ENCODE data around the gene TENM3.

Gene TENM3

GRCh38 chr4:182704077-182704476 is 460.9 kb downstream of the TENM3 start:
- Histone ChIP-seq H3K27me3 (ENCODE audit: control insufficient read depth in 1 of 2, insufficient read depth in 2 of 2, low read length in 2 of 2) (no peaks in the 10 kb centered on the region), H3K4me3 (ENCODE audit: low read depth in 1 of 2, low read length in 2 of 2) (no peak overlapping the region), H3K9me3 (ENCODE audit: control insufficient read depth in 1 of 2, low read length in 2 of 2) (no peaks in the 10 kb centered on the region), H3K27ac (ENCODE audit: low read depth, low read length) (no peak overlapping the region), H3K36me3 (ENCODE audit: control insufficient read depth in 1 of 2, insufficient read depth in 2 of 2, low read length in 2 of 2) (no peaks in the 10 kb centered on the region), H3K4me1 (ENCODE audit: control insufficient read depth in 1 of 2, insufficient read depth in 2 of 2, low read length in 2 of 2) (no peaks in the 10 kb centered on the region), H3K9ac (ENCODE audit: low read depth in 1 of 2, low read length in 2 of 2) (no peak overlapping the region)

- Histone ChIP-seq H3K27me3 (ENCODE audit: control insufficient read depth in 1 of 2, insufficient read depth in 2 of 2, low read length in 2 of 2) (no peaks in the 10 kb centered on the region), H3K4me3 (ENCODE audit: low read depth in 1 of 2, low read length in 2 of 2) (no peak overlapping the region), H3K36me3 (ENCODE audit: control insufficient read depth in 1 of 2, insufficient read depth in 2 of 2, low read length in 2 of 2) (no peaks in the 10 kb centered on the region)
Observed at GRCh38 chr4:182704948-182705347, 461.7 kb downstream of the TENM3 start.

GRCh38 chr4:182705389-182705788 is 462.2 kb downstream of the TENM3 start:
- no peaks in the 10 kb centered on the region for H3K27me3 ChIP-seq (ENCODE audit: control insufficient read depth in 1 of 2, insufficient read depth in 2 of 2, low read length in 2 of 2)
- no peaks in the 10 kb centered on the region for H3K36me3 ChIP-seq (ENCODE audit: control insufficient read depth in 1 of 2, insufficient read depth in 2 of 2, low read length in 2 of 2)
- H3K9ac ChIP-seq (ENCODE audit: low read depth in 1 of 2, low read length in 2 of 2): no peak overlapping the region
- no peak overlapping the region for H3K27ac ChIP-seq (ENCODE audit: low read depth, low read length)
- H3K4me1 ChIP-seq (ENCODE audit: control insufficient read depth in 1 of 2, insufficient read depth in 2 of 2, low read length in 2 of 2): no peaks in the 10 kb centered on the region
- no peaks in the 10 kb centered on the region for H3K9me3 ChIP-seq (ENCODE audit: control insufficient read depth in 1 of 2, low read length in 2 of 2)
- H3K4me3 ChIP-seq (ENCODE audit: low read depth in 1 of 2, low read length in 2 of 2): no peak overlapping the region

More at GRCh38 chr4:182704948-182705347, 461.7 kb downstream of the TENM3 start:
- Histone ChIP-seq H3K4me1 (ENCODE audit: control insufficient read depth in 1 of 2, insufficient read depth in 2 of 2, low read length in 2 of 2) (no peaks in the 10 kb centered on the region), H3K9me3 (ENCODE audit: control insufficient read depth in 1 of 2, low read length in 2 of 2) (no peaks in the 10 kb centered on the region), H3K27ac (ENCODE audit: low read depth, low read length) (no peak overlapping the region), H3K9ac (ENCODE audit: low read depth in 1 of 2, low read length in 2 of 2) (no peak overlapping the region)

- Histone ChIP-seq H3K27me3 (ENCODE audit: control insufficient read depth in 1 of 2, insufficient read depth in 2 of 2, low read length in 2 of 2) (no peaks in the 10 kb centered on the region), H3K9me3 (ENCODE audit: control insufficient read depth in 1 of 2, low read length in 2 of 2) (no peaks in the 10 kb centered on the region), H3K4me3 (ENCODE audit: low read depth in 1 of 2, low read length in 2 of 2) (no peak overlapping the region), H3K36me3 (ENCODE audit: control insufficient read depth in 1 of 2, insufficient read depth in 2 of 2, low read length in 2 of 2) (no peaks in the 10 kb centered on the region), H3K27ac (ENCODE audit: low read depth, low read length) (no peak overlapping the region), H3K9ac (ENCODE audit: low read depth in 1 of 2, low read length in 2 of 2) (no peak overlapping the region), H3K4me1 (ENCODE audit: control insufficient read depth in 1 of 2, insufficient read depth in 2 of 2, low read length in 2 of 2) (no peaks in the 10 kb centered on the region)
Observed at GRCh38 chr4:182711211-182711610, 468.0 kb downstream of the TENM3 start.

DNA sequence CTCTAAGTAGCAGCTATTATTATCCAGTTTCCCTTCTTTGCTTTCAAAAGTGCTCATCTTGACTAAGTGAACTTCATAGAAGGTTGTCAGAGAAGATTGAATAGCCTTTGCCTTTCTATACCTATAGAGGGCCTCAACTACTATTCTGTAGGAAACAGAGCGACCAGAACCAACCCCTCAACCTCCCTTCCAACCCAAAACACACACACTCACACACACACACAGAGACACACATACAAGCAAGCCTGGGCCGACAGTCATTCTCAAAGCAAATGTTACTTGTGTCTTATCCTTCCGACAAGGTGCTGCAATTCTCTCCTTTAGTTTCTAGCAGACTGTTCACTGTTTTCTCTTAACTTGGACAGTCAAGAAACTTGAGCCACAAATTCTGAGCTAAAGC is 472.3 kb downstream of the TENM3 start:
- H3K27ac ChIP-seq (ENCODE audit: low read depth, low read length): no peak overlapping the region
- H3K4me1 ChIP-seq (ENCODE audit: control insufficient read depth in 1 of 2, insufficient read depth in 2 of 2, low read length in 2 of 2): no peaks in the 10 kb centered on the region
- H3K9ac ChIP-seq (ENCODE audit: low read depth in 1 of 2, low read length in 2 of 2): no peak overlapping the region
- H3K36me3 ChIP-seq (ENCODE audit: control insufficient read depth in 1 of 2, insufficient read depth in 2 of 2, low read length in 2 of 2): no peaks in the 10 kb centered on the region
- H3K9me3 ChIP-seq (ENCODE audit: control insufficient read depth in 1 of 2, low read length in 2 of 2): no peaks in the 10 kb centered on the region
- no peak overlapping the region for H3K4me3 ChIP-seq (ENCODE audit: low read depth in 1 of 2, low read length in 2 of 2)
- H3K27me3 ChIP-seq (ENCODE audit: control insufficient read depth in 1 of 2, insufficient read depth in 2 of 2, low read length in 2 of 2): no peaks in the 10 kb centered on the region

DNA sequence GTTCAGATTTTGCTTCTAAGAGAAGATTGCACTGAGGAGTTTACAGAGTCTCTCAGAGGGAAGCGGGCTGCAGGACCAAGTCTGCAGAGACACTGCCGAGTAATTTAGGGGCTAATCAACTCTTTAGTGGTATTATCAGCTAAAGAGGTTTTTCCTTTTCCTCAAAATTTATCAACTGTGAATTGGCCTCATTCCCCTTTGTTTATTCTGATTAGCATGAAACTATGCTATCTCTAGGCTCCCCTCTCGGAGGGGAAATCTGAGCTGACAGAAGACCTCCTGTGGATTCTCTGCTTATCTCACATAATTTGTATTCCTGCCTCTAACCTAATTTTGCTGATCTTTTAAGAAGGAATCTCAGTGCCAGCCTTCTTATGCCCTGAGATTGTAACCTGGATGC is 473.0 kb downstream of the TENM3 start:
- Histone ChIP-seq H3K36me3 (ENCODE audit: control insufficient read depth in 1 of 2, insufficient read depth in 2 of 2, low read length in 2 of 2) (no peaks in the 10 kb centered on the region), H3K27ac (ENCODE audit: low read depth, low read length) (no peak overlapping the region), H3K9ac (ENCODE audit: low read depth in 1 of 2, low read length in 2 of 2) (no peak overlapping the region), H3K9me3 (ENCODE audit: control insufficient read depth in 1 of 2, low read length in 2 of 2) (no peaks in the 10 kb centered on the region), H3K27me3 (ENCODE audit: control insufficient read depth in 1 of 2, insufficient read depth in 2 of 2, low read length in 2 of 2) (no peaks in the 10 kb centered on the region), H3K4me1 (ENCODE audit: control insufficient read depth in 1 of 2, insufficient read depth in 2 of 2, low read length in 2 of 2) (no peaks in the 10 kb centered on the region), H3K4me3 (ENCODE audit: low read depth in 1 of 2, low read length in 2 of 2) (no peak overlapping the region)

GRCh38 chr4:182717788-182718583 is 474.8 kb downstream of the TENM3 start:
- no peaks in the 10 kb centered on the region for H3K4me1 ChIP-seq (ENCODE audit: control insufficient read depth in 1 of 2, insufficient read depth in 2 of 2, low read length in 2 of 2)
- H3K9ac ChIP-seq (ENCODE audit: low read depth in 1 of 2, low read length in 2 of 2): no peak overlapping the region
- H3K36me3 ChIP-seq (ENCODE audit: control insufficient read depth in 1 of 2, insufficient read depth in 2 of 2, low read length in 2 of 2): no peaks in the 10 kb centered on the region
- no peaks in the 10 kb centered on the region for H3K27me3 ChIP-seq (ENCODE audit: control insufficient read depth in 1 of 2, insufficient read depth in 2 of 2, low read length in 2 of 2)
- no peaks in the 10 kb centered on the region for H3K9me3 ChIP-seq (ENCODE audit: control insufficient read depth in 1 of 2, low read length in 2 of 2)
- no peak overlapping the region for H3K27ac ChIP-seq (ENCODE audit: low read depth, low read length)
- H3K4me3 ChIP-seq (ENCODE audit: low read depth in 1 of 2, low read length in 2 of 2): no peak overlapping the region

DNA sequence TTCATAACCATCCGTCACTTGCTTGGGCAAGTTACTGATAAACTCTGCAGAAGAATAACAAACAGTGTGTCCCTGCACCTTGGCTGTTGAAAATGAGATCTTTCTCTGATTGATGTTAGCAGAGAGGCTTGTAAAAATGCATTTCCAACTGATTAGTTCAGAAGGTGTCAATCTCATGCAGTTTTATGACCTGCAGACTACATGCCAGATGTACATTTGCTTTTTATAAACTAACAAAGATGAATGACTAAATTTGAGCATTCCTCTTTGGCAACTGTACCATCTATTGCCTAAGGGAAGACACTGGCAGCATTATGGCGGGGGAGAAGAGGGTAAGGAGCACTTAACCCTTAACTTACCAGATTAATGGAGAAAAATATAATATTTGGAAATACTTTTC is 481.2 kb downstream of the TENM3 start:
- Histone ChIP-seq H3K9ac (ENCODE audit: low read depth in 1 of 2, low read length in 2 of 2) (no peak overlapping the region), H3K27me3 (ENCODE audit: control insufficient read depth in 1 of 2, insufficient read depth in 2 of 2, low read length in 2 of 2) (no peaks in the 10 kb centered on the region), H3K4me3 (ENCODE audit: low read depth in 1 of 2, low read length in 2 of 2) (no peak overlapping the region), H3K9me3 (ENCODE audit: control insufficient read depth in 1 of 2, low read length in 2 of 2) (no peaks in the 10 kb centered on the region), H3K36me3 (ENCODE audit: control insufficient read depth in 1 of 2, insufficient read depth in 2 of 2, low read length in 2 of 2) (no peaks in the 10 kb centered on the region), H3K27ac (ENCODE audit: low read depth, low read length) (no peak overlapping the region), H3K4me1 (ENCODE audit: control insufficient read depth in 1 of 2, insufficient read depth in 2 of 2, low read length in 2 of 2) (no peaks in the 10 kb centered on the region)

DNA sequence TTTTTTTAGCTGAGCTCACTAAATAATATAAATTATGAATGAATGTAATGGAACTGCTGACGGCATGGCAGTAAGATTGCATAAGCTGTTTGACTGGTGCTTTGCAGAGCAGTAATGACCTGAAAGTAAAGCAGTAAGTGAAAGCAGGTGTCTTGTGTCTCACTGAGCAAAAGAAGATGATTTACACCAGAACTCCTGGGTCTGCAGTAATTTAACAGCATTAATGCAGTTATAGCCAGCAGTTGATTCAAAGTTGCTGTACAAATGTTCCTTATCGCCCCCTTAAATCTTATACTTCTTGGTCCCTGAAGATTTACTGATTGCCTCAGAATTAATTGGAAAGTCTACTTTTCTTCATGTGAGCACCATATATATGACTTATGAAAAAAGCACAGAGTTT is 486.3 kb downstream of the TENM3 start:
- H3K9me3 ChIP-seq (ENCODE audit: control insufficient read depth in 1 of 2, low read length in 2 of 2): no peaks in the 10 kb centered on the region
- no peak overlapping the region for H3K9ac ChIP-seq (ENCODE audit: low read depth in 1 of 2, low read length in 2 of 2)
- no peaks in the 10 kb centered on the region for H3K4me1 ChIP-seq (ENCODE audit: control insufficient read depth in 1 of 2, insufficient read depth in 2 of 2, low read length in 2 of 2)
- no peaks in the 10 kb centered on the region for H3K36me3 ChIP-seq (ENCODE audit: control insufficient read depth in 1 of 2, insufficient read depth in 2 of 2, low read length in 2 of 2)
- no peak overlapping the region for H3K27ac ChIP-seq (ENCODE audit: low read depth, low read length)
- H3K4me3 ChIP-seq (ENCODE audit: low read depth in 1 of 2, low read length in 2 of 2): no peak overlapping the region
- no peaks in the 10 kb centered on the region for H3K27me3 ChIP-seq (ENCODE audit: control insufficient read depth in 1 of 2, insufficient read depth in 2 of 2, low read length in 2 of 2)

DNA sequence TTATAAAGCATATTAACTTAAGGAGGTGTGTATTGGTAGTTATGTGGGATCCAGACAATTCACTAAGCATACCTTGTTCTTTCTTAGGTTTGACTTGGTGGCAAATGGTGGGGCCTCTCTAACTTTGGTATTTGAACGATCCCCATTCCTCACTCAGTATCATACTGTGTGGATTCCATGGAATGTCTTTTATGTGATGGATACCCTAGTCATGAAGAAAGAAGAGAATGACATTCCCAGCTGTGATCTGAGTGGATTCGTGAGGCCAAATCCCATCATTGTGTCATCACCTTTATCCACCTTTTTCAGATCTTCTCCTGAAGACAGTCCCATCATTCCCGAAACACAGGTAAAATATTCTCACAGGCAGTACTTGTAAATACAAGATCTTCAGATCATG is 487.6 kb downstream of the TENM3 start:
- Histone ChIP-seq H3K27ac (ENCODE audit: low read depth, low read length) (no peak overlapping the region), H3K4me1 (ENCODE audit: control insufficient read depth in 1 of 2, insufficient read depth in 2 of 2, low read length in 2 of 2) (no peaks in the 10 kb centered on the region), H3K9me3 (ENCODE audit: control insufficient read depth in 1 of 2, low read length in 2 of 2) (no peaks in the 10 kb centered on the region), H3K9ac (ENCODE audit: low read depth in 1 of 2, low read length in 2 of 2) (no peak overlapping the region), H3K4me3 (ENCODE audit: low read depth in 1 of 2, low read length in 2 of 2) (no peak overlapping the region), H3K36me3 (ENCODE audit: control insufficient read depth in 1 of 2, insufficient read depth in 2 of 2, low read length in 2 of 2) (no peaks in the 10 kb centered on the region), H3K27me3 (ENCODE audit: control insufficient read depth in 1 of 2, insufficient read depth in 2 of 2, low read length in 2 of 2) (no peaks in the 10 kb centered on the region)
